NCI-H1092 (cell line): Measurements from ENCODE around the gene ATP9B.

Experiments used
- DNase-seq: peaks from one replicate; lab custom pipeline; 2025; lab: John Stamatoyannopoulos, UW

The ATP9B gene

DNA sequence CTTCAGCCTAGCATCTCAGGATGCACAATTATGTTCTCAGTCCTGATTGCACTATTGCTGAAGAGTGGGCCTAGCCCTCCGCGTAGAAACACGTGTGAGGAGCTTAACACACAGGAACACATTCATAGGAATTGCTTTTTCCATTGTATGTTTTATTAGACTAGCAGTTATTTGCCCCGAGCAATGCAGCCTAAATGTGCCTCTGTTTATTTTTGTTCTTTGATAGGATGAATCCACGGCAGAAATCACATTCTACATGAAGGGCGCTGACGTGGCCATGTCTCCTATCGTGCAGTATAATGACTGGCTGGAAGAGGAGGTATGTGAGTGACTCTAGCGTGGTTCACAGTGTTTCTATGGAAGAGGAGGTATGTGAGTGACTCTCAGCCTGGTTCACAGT is 260.6 kb downstream of the ATP9B start:
- no peak for DNase-seq

DNA sequence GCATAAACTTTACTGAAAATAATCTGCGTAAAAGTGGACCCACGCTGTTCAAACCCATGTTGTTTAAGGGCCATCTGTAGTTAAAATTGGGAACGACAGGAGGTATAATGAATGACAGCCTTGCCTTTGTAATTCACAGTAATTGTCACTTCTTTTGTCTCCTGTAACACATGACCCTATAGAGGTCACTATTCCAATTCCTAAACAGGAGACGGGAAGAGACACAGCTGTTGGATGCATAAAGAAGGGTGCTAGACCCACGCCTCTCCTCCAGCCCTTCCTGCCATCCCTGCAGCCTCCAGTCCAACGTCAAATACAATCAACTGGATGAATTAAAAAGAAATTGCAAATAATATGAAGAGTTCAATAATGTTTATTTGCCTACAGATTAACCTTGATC is 263.5 kb downstream of the ATP9B start:
- DNase-seq = no peak

DNA sequence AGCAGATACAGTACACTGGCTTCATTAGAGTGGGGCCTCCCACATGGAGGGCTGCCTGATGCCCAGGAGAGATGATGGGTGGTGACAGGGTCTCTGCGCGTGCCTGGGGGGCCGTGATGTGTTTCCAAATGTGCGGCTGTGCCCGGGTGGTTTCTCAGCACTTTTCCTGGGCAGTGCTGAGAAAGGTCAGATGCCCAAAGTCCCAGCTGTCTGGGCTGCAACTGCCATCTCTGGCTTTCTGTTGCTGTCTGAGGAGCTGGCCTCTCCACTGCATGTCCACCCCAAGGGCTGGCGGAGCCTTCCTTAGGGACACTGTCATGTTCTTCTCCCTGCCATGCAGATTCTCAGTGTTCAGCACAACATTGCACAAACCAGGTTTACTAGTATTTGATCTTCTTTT is 263.9 kb downstream of the ATP9B start:
- DNase-seq = no peak

DNA sequence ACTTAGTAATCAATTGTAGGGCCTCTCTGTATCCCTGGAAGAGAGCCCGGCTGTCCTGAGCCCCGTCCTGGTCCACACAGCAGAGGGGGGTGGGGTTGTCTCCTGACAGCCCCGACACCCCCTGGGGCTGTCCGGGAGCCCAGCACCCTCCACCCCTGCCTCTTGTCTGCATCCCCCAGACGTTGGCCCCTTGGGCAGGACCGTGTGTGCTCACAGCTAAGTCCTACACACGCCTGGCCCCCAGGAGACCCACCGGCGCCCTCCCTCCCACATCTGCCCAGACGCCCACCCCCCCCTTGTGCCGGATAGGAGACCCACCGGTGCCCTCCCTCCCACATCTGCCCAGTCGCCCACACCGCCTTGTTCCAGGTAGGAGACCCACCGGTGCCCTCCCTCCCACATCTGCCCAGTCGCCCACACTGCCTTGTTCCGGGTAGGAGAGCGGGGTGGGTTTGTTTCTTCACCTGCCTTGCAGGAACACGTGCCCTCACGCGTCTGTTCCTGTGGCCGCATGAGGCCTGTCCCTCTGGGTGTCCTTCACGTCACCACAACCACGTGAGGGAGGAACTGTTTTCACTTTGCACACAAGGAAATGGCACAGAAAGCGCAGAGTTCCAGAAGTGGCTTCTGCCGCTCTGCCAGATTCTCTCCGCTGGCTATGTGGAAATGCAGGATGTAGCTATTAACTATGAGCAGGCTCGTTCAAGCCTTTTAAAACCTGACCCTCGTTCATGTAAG is 265.5 kb downstream of the ATP9B start:
- DNase-seq = no peak

DNA sequence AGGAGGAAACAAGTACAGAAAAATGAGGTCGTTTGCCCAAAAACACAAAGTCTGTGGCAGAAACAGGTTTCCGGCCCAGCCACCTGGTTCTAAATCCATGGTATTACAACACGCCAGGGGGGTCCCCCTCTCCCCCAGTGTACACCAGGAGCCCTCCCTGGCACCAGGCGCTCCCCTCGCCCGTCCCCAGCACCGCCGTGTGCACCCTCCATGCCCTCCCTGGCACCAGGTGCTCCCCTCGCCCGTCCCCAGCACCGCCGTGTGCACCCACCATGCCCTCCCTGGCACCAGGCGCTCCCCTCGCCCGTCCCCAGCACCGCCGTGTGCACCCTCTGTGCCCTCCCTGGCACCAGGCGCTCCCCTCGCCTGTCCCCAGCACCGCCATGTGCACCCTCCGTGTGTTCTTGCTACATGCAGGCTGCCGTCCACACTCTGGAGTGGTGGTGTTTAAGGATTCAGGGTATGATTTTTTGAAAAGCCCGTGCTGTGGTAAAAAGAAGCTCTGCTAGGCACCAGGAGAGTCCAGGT is 266.7 kb downstream of the ATP9B start:
- no peak for DNase-seq

DNA sequence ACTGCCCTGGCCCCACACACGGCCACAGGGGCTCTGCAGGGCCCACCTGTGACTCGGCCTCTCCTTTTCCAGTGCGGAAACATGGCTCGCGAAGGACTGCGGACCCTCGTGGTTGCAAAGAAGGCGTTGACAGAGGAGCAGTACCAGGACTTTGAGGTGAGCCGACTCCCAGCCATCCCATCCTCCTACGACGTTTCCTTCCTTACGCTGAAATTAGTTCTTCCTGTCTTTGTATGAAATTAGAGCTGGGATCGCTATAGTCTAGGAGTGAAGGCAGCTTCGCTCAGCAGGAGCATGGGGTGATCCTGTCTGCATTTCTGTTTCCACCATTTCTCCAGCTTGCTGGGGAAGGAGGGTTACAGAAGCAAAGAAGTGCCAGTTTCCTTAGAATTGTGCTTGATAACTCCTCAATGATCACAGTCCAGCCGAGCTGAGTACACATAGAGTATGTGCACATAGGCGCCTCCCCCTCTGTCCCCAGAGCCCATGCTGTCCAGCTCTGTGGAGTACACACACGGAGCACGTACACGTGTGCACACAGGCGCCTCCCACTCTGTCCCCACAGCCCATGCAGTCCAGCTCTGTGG is 267.5 kb downstream of the ATP9B start:
- DNase-seq = no peak

DNA sequence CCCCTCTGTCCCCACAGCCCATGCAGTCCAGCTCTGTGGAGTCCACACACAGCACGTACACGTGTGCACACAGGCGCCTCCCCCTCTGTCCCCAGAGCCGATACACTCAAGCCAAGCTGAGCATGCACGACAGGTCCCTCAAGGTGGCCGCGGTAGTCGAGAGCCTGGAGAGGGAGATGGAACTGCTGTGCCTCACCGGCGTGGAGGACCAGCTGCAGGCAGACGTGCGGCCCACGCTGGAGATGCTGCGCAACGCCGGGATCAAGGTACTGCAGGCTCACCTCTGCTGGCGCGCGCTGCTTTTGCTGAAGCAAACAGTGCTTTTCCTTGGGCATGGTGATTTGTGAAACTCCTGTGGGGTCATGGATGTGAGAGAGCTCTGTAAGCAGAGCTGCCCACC is 268.0 kb downstream of the ATP9B start:
- DNase-seq = no peak

DNA sequence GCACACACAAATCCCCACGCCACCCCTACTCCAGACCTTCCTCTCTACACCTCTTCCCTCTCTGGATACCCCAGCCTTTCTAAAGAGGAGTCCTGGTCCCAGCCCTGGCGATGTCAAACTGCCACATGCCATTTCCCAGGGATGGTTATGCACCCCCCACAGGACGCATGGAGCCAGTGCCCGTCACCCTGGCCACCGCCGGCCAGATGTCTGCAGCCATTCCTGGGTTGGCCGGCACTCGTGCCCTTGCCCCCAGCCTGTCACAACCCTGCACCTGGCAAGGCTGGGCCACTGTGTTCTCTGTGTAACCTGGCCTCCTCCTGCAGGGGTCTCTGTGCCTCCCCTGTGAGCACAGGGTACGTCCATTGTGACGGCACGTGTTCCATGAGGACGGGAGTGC is 268.4 kb downstream of the ATP9B start:
- DNase-seq = no peak

DNA sequence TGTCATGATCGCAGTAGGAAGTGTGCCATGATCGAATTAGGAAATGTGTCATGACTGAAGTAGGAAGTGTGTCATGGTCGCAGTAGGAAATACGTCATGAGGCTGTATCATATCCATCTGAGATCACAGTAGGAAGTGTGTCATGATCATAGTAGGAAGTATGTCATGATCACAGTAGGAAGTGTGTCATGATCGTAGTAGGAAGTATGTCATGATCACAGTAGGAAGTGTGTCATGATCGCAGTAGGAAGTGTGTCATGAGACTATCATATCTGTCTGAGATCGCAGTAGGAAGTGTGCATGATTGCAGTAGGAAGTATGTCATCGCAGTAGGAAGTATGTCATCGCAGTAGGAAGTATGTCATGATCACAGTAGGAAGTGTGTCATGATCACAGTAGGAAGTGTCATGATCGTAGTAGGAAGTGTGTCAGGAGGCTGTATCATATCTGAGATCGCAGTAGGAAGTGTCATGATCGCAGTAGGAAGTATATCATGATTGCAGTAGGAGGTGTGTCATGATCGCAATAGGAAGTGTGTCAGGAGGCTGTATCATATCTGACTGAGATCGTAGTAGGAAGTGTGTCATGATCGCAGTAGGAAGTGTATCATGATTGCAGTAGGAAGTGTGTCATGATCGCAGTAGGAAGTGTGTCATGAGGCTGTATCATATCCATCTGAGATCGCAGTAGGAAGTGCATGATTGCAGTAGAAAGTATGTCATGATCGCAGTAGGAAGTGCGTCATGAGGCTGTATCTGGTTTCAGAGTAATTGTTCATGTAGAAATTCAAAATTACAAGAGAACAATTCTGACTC is 270.1 kb downstream of the ATP9B start:
- DNase-seq = no peak

DNA sequence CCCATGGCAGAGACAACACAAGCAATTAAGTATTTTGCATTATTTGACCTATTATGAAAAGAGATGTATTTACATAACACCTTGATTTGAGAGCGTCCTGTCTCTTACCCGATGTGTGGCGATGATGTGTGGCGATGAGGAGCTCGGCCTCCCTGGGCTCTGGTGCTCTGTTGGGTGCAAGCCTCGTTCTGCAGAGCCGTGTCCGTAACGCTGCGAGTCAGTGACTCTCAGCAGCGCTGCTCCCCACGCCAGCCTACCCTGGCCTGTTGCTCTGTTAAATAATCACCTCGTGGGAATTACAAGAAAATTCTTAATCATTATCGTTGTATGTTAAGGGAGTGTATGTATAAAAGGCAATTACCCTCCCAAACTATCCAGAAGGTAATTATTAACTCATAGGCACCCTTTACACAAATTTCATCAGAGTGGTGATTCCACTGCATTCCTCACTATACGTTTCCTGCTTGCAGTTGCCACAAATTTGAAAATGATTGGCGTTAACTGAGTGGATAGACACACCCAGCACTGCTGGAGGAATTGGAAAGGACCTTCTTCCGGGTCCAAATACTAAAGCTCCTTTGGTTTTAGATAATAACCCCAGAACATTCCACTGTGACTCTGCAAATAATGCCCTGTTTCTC is 274.5 kb downstream of the ATP9B start:
- DNase-seq = no peak

DNA sequence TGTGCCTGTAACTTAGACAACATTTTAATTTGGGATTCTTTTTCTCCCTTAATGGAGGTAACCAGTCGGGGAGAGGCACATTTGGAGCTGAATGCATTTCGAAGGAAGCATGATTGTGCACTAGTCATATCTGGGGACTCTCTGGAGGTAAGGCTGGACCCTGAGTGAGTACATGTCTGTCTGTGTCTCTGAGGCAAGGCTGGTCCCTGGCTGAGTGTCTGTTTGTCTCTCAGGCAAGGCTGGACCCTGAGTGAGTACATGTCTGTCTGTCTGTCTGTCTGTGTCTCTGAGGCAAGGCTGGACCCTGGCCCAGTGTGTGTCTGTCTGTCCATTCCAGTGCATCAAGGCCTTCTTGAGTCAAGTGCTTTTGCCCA is 275.0 kb downstream of the ATP9B start:
- no peak for DNase-seq

DNA sequence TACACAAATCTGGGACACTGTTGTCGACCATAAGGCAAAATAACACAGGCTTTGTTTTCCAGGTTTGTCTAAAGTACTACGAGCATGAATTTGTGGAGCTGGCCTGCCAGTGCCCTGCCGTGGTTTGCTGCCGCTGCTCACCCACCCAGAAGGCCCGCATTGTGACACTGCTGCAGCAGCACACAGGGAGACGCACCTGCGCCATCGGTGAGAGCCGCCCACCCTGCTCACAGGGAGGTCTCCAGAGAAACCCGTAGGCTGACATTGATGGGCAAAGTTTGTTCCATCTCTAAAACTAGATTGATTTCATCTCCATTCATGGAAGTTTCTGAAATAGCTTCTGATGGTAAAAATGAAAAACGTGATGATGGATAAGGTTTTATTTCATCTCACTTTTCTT is 276.2 kb downstream of the ATP9B start:
- no peak for DNase-seq

DNA sequence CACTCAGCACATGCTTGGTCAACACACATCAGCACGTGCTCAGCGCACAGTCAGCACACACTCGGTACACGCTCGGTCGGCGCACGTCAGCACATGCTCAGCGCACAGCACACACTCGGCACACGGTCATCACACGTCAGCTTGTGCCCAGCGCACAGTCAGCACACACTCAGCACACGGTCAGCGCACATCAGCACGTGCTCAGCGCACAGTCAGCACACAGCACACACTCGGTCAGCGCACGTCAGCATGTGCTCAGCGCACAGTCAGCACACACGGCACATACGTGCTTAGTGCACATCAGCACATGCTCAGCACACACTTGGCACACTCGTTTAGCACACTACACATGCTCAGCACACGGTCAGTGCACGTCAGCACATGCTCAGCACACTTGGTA is 276.8 kb downstream of the ATP9B start:
- no peak for DNase-seq

DNA sequence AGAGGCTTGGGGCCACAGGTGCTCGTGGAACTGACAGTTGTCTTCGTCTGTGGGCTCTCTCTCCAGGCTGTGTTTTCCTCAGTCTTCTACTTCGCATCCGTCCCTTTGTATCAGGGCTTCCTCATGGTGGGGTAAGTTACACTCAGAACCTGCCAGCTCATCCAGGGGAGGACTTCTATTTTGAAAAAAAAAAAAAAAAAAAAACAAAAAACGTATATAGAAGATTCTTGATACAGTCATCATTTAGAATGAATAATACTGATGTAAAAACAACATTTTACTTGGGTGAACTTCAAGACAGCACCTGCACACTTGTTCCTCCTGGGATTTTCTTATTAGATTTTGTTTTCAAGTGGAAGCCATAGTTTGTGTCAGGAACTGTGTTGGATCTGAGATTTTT is 278.9 kb downstream of the ATP9B start:
- DNase-seq = no peak

DNA sequence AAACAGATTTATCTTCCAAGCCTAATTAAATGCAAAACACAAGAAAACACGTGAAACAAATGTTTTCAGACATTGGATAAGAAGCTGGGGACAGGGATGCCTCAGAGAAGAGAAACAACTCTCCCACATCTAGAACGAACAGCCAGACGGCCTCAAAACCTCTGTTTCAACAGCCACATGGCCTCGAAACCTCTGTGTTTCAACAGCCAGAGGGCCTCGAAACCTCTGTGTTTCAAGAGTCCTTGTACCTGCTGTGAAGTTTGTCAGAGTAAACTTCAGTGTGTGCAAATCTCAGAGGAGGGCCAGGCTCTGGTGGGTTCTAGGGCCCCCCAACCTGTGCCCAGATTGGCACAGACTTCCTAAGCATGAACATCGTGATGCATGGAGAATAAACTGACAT is 283.2 kb downstream of the ATP9B start:
- DNase-seq = no peak

DNA sequence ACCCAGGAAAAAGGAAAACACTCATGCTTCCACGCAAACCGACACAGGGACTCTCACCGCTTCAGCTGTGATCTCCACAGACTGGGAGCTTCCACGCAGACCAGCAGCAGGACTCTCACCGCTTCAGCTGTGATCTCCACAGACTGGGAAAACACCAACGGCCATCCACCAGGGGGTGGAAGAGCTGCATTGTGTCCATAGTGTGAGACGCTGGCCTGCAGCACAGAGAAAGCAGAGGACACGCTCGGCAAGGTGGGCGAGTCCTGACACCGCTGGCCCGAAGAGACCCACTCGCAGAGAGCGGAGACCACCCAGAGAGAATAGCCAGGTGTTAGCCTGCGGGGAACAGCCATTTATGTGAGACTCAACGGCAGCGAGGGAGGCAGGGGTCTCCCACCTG is 284.1 kb downstream of the ATP9B start:
- DNase-seq = no peak

DNA sequence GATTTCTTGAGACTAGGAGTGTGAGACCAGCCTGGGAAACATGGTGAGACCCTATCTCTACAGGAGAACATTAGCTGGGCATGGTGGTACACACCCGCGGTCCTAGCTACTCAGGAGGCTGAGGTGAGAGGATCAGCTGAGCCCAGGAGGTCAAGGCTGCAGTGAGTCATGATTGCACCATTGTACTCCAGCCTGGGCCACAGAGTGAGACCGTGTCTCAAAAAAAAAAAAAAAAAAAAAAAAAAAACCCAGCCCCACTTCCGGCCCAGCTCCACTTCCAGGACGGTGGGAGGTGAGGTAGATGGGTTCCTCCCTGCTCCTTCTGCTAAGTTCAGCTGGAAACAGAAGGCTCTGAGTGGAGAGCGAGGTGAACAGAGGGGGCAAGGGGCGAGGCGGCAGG is 285.2 kb downstream of the ATP9B start:
- no peak for DNase-seq

DNA sequence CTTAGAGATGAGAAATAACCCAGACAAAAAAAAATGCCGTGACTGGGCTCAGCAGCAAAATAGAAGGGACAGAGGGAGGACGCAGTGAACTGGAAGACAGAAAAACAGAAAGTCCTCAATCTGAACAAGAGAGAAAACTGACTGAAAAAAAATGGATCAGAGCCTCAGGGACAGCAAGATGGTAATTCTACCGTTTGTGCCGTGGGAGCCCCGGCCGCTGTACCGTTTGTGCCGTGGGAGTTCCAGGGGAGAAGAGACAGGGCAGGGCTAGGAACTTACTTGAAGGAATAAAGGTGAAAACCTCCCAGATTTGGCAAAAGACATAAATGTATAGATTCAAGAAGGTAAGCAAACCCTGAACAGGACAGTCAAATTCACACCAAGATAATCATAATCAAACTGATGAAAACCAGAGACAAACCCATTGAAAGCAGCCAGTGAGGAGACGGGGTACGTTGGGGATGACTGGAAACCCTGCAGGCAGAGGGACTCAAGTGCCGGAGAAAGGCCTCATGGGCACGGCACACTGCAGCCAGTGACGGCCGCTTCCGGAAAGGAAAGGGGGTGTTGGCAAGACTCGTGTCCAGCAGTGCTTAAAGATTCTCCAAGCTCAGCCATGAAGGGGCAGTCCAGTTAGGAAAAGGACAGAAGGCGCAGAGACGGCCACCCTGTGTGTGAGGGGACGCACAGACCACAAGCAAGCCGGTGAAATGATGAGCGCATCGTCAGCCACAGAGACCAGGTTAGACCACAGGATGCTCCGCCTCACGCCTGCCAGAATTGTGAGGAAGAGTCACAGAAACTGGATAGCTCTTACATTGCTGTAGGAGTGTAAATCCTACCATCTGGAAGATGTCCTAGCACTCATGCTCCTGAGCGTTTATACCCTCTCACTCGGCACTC is 286.5 kb downstream of the ATP9B start:
- no peak for DNase-seq

DNA sequence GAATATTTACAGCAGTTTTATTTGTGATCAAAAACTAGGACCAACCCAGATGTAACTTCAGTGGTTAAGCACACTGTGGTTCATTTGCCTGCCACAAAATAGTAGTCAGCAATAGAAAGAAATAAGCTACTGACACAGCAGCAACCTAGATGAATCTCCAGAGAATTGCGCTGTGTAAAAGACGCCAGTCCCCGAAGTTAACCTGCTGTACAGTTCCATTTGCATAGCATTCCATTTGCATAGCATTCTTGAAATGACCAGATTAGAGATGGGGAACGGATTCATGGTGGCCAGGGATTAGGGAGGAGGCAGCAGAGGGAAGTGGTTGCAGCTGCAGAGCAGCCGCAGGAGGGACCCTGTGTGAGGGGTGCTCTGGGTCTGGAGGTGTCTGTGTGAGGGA is 287.2 kb downstream of the ATP9B start:
- DNase-seq = no peak

DNA sequence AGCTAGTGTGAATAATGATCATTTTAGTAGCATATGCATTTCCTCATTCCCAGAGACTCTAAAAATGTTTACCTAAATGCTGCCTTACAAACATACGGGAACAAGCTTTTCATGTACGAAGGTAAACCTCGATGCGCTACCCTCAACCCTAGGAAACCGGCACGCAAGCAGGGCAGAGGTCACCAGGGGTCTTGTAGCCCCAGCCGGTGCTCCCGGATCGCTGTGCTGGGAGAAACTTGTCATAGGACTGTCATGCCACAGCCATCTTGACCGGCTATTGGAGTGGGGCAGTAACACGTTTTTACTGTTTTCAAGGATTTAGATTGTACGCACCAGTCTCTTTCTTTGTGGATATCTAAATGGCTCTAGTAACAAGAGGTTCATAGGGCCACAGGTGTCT is 291.7 kb downstream of the ATP9B start:
- no peak for DNase-seq

DNA sequence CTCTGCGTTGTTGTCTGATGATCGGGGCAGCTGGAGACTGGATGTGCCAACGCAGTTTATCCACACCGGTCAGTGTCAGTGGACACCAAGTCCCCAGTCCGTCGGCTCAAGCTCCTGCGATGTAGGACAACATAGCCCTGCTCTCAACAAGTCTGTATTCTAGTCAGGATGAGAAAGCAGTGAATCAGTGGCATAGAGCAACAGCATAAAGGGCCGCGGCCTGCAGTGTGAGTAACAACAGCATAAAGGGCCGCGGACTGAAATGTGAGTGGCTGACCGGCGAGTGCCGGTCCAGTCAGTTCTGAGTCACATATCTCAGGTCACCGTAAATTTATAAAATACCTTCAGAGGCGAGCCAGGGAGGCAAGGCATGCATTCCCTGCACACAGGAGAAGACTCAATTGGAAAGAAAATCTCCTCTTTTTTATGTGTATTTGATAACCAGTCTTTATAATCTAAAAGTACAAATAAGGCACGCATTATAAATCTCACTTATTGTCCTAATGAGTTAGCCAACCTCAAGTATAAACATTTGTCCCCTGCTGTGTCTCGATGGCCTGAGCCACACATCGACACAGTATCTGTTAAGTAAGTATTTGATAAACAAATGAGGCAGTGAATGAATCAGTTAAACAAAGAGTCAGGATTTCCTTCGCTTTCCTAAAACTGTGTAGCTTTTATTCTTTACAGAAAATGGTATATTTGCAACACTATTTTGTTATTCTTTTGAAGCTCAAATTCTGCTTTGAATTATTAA is 292.8 kb downstream of the ATP9B start:
- no peak for DNase-seq
